Measurements from ENCODE around the gene KLRB1.

- TF ChIP-seq NFYB (CRISPR knock-in tag; IDR thresholded peaks at IDR 0.05) (no peak), BHLHE40 (IDR thresholded peaks at IDR 0.05; ENCODE audit: low read length) (no peak), ZNF12 (CRISPR knock-in tag; IDR thresholded peaks at IDR 0.05) (no peak), REST (IDR thresholded peaks at IDR 0.05; ENCODE audit: borderline replicate concordance in 1 of 2, low read depth in 1 of 2, low read length in 2 of 2) (no peak), CREB1 (IDR thresholded peaks at IDR 0.05) (no peak), CREB1 (CRISPR knock-in tag; IDR thresholded peaks at IDR 0.05) (no peak), CTCF (CRISPR knock-in tag; IDR thresholded peaks at IDR 0.05) (no peak; the same call in 1 of the 2 replicates), IRX3 (CRISPR knock-in tag; IDR thresholded peaks at IDR 0.05; ENCODE audit: borderline replicate concordance, low read depth) (no peak)
Measured at GRCh38 chr12:9636851-9637206, 29.1 kb upstream of the KLRB1 start.

Measured in HepG2 (cell line).